Inflammatory macrophage treated with lipopolysaccharide for 4 hours (primary cell): ENCODE measurements around the gene CD2.
A peak's percentile ranks its signal among the peaks of the same experiment; 100 is the strongest.
"Not testable (repeated sequence)": the region's sequence is repeated elsewhere in the genome, so short reads cannot be mapped to it uniquely, and the experiment has no call there.

Experiments
- DNase-seq: peaks from one replicate; pipeline ENCODE4 v3.0.0-alpha.2; 2020

Gene CD2

GRCh38 chr1:116732726-116733125, 21.5 kb upstream of the CD2 start:
- DNase-seq: no peak

GRCh38 chr1:116733476-116734365, 20.5 kb upstream of the CD2 start:
- peak; percentile 44 for DNase-seq

- no peak for DNase-seq
Measured at GRCh38 chr1:116735246-116735645, 19.0 kb upstream of the CD2 start.

- peak; percentile 63 for DNase-seq
Measured at GRCh38 chr1:116737020-116737854, 17.0 kb upstream of the CD2 start.

GRCh38 chr1:116737855-116738321, 16.3 kb upstream of the CD2 start:
- no peak for DNase-seq

- peak; percentile 40 for DNase-seq
Measured at GRCh38 chr1:116738673-116739370, 15.4 kb upstream of the CD2 start.

GRCh38 chr1:116739371-116740012, 14.7 kb upstream of the CD2 start:
- peak; percentile 28 for DNase-seq

GRCh38 chr1:116740296-116740695, 13.9 kb upstream of the CD2 start:
- DNase-seq: no peak

GRCh38 chr1:116740746-116741145, 13.5 kb upstream of the CD2 start:
- peak; percentile 37 for DNase-seq

GRCh38 chr1:116741836-116742565, 12.2 kb upstream of the CD2 start:
- DNase-seq: no peak

- DNase-seq: no peak
Measured at GRCh38 chr1:116743535-116743934, 10.7 kb upstream of the CD2 start.

GRCh38 chr1:116748272-116748671, 6.0 kb upstream of the CD2 start:
- no peak for DNase-seq

GRCh38 chr1:116751146-116751545, 3.1 kb upstream of the CD2 start:
- peak; percentile 47 for DNase-seq

GRCh38 chr1:116751621-116752020, 2.6 kb upstream of the CD2 start:
- peak; percentile 48 for DNase-seq

- peak; percentile 33 for DNase-seq
Measured at GRCh38 chr1:116753312-116753711, 918 bp upstream of the CD2 start.

GRCh38 chr1:116755066-116755465, 836 bp downstream of the CD2 start:
- no peak for DNase-seq

- DNase-seq: no peak
Measured at GRCh38 chr1:116755681-116756080, 1.5 kb downstream of the CD2 start.

- not testable (repeated sequence) for DNase-seq
Measured at GRCh38 chr1:116756092-116756491, 1.9 kb downstream of the CD2 start.

- not testable (repeated sequence) for DNase-seq
Measured at GRCh38 chr1:116758456-116758815, 4.2 kb downstream of the CD2 start.

- DNase-seq: no peak
Measured at GRCh38 chr1:116759636-116760035, 5.4 kb downstream of the CD2 start.

- DNase-seq: no peak
Measured at GRCh38 chr1:116760487-116760886, 6.3 kb downstream of the CD2 start.
